ENCODE measurements around the gene MLF2. TPM values are rescaled to one million over a fixed set of nuclear protein-coding genes. Genes with fewer than 3 reads are reported as not detected.

The MLF2 gene
- total RNA-seq, 1 donor from 2014 or later: 120 TPM

GRCh38 chr12:6768990-6769389 lies 16.0 kb upstream of the MLF2 start:
- Histone ChIP-seq H3K9ac (peak overlapping the region; percentile 90), H2AFZ (replicated peaks) (no peak overlapping the region), H3K79me2 (ENCODE audit: low read depth) (peaks cover 65% of the 10 kb centered on the region), H3K27ac (peak overlapping the region; percentile 99), H3F3A (ENCODE audit: low read depth) (peaks cover 81% of the 10 kb centered on the region), H3K9me3 (ENCODE audit: low read depth) (no peaks in the 10 kb centered on the region), H3K36me3 (peaks cover 5% of the 10 kb centered on the region), H4K20me1 (ENCODE audit: low read depth) (peaks cover 66% of the 10 kb centered on the region), H3K4me1 (peaks cover 60% of the 10 kb centered on the region), H3K27me3 (peaks cover 15% of the 10 kb centered on the region), H3K4me3 (peak overlapping the region; percentile 100), H3K4me2 (peak overlapping the region; percentile 89)
- Mint-ChIP-seq H3K9me3 (no peaks in the 10 kb centered on the region), H3K4me3 (peak overlapping the region; percentile 99), H3K36me3 (peaks cover 27% of the 10 kb centered on the region), H3K4me1 (peaks cover 60% of the 10 kb centered on the region), H3K27me3 (ENCODE audit: insufficient read depth, low read depth) (peaks cover 23% of the 10 kb centered on the region), H3K27ac (peak overlapping the region; percentile 96)
- peak; percentile 96 for DNase-seq (ENCODE audit: low spot score)
- TF ChIP-seq EZH2phosphoT487 (IDR thresholded peaks at IDR 0.05) (no peak), CTCF (IDR thresholded peaks at IDR 0.05) (no peak), EZH2 (IDR thresholded peaks at IDR 0.05) (no peak)

- Histone ChIP-seq H3K79me2 (ENCODE audit: low read depth) (peaks cover 65% of the 10 kb centered on the region), H3K36me3 (peaks cover 5% of the 10 kb centered on the region), H3K27ac (peak overlapping the region; percentile 99), H3K4me3 (peak overlapping the region; percentile 100), H3K27me3 (peaks cover 10% of the 10 kb centered on the region), H4K20me1 (ENCODE audit: low read depth) (peaks cover 64% of the 10 kb centered on the region), H2AFZ (replicated peaks) (no peak overlapping the region), H3K4me2 (peak overlapping the region; percentile 89), H3K9me3 (ENCODE audit: low read depth) (no peaks in the 10 kb centered on the region), H3K4me1 (peaks cover 60% of the 10 kb centered on the region), H3K9ac (peak overlapping the region; percentile 90), H3F3A (ENCODE audit: low read depth) (peaks cover 85% of the 10 kb centered on the region)
- Mint-ChIP-seq H3K27me3 (ENCODE audit: insufficient read depth, low read depth) (peaks cover 23% of the 10 kb centered on the region), H3K4me1 (peaks cover 65% of the 10 kb centered on the region), H3K9me3 (no peaks in the 10 kb centered on the region), H3K27ac (peak overlapping the region; percentile 96), H3K4me3 (peak overlapping the region; percentile 99), H3K36me3 (peaks cover 27% of the 10 kb centered on the region)
- DNase-seq (ENCODE audit: low spot score): peak; percentile 75
- no peak for TF ChIP-seq CTCF (IDR thresholded peaks at IDR 0.05)
- TF ChIP-seq EZH2 (IDR thresholded peaks at IDR 0.05): no peak
- no peak for TF ChIP-seq EZH2phosphoT487 (IDR thresholded peaks at IDR 0.05)
Measured at GRCh38 chr12:6768437-6768914, 15.5 kb upstream of the MLF2 start.

- H3K27ac Mint-ChIP-seq: peak overlapping the region; percentile 96
- peaks cover 65% of the 10 kb centered on the region for H3K4me1 Mint-ChIP-seq
- Histone ChIP-seq H3F3A (ENCODE audit: low read depth) (peaks cover 85% of the 10 kb centered on the region), H3K79me2 (ENCODE audit: low read depth) (peaks cover 68% of the 10 kb centered on the region), H3K27ac (peak overlapping the region; percentile 99), H3K9me3 (ENCODE audit: low read depth) (no peaks in the 10 kb centered on the region), H3K27me3 (peaks cover 2% of the 10 kb centered on the region), H3K36me3 (peaks cover 5% of the 10 kb centered on the region), H2AFZ (replicated peaks) (no peak overlapping the region), H3K4me3 (peak overlapping the region; percentile 100), H3K9ac (peak overlapping the region; percentile 90), H4K20me1 (ENCODE audit: low read depth) (peaks cover 57% of the 10 kb centered on the region), H3K4me1 (peaks cover 56% of the 10 kb centered on the region), H3K4me2 (peak overlapping the region; percentile 89)
- TF ChIP-seq EZH2 (IDR thresholded peaks at IDR 0.05) (no peak), EZH2phosphoT487 (IDR thresholded peaks at IDR 0.05) (no peak), CTCF (IDR thresholded peaks at IDR 0.05) (no peak)
- peaks cover 23% of the 10 kb centered on the region for H3K36me3 Mint-ChIP-seq
- peak overlapping the region; percentile 99 for H3K4me3 Mint-ChIP-seq
- H3K27me3 Mint-ChIP-seq (ENCODE audit: insufficient read depth, low read depth): peaks cover 22% of the 10 kb centered on the region
- no peaks in the 10 kb centered on the region for H3K9me3 Mint-ChIP-seq
- DNase-seq (ENCODE audit: low spot score): peak; percentile 43
Measured at GRCh38 chr12:6767353-6768319, 14.7 kb upstream of the MLF2 start.

Data from neural progenitor cell (in vitro differentiated cells).